22Rv1 (cell line): ENCODE data around the gene ADGRD1.

Experiments used
- H3K27ac ChIP-seq: fragments of 450-650 bp; 2 replicates; pipeline ENCODE4 v1.5.1; 2017
- CTCF ChIP-seq: fragments of 450-650 bp; IDR thresholded peaks from 2 replicates; pipeline ENCODE4 v1.5.1; 2017; ENCODE audit warnings: mild to moderate bottlenecking
- ZFX ChIP-seq: fragments of 450-650 bp; IDR thresholded peaks from 2 replicates; pipeline ENCODE4 v1.6.1; 2017; ENCODE audit warnings: antibody characterized with exemption, borderline replicate concordance

The ADGRD1 gene

DNA sequence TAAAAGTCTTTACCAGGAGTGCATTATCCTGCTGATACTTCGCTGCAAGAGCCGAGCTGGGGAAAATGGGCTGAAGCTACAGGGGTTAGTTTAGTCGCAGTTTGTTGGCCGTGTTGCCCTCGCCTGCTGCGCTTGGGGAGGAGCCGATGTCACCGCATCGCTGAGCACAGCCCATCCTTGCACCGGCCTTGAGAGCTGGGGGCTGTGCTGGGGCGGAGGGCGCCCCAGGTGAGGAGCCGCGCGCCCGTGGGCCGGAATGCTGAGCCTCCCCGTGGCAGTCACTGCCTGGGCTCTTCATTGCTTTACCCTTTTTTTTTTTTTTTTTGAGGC, 50.0 kb downstream of the ADGRD1 start:
- no peak overlapping the region for H3K27ac ChIP-seq
- TF ChIP-seq CTCF (no peak), ZFX (no peak)

DNA sequence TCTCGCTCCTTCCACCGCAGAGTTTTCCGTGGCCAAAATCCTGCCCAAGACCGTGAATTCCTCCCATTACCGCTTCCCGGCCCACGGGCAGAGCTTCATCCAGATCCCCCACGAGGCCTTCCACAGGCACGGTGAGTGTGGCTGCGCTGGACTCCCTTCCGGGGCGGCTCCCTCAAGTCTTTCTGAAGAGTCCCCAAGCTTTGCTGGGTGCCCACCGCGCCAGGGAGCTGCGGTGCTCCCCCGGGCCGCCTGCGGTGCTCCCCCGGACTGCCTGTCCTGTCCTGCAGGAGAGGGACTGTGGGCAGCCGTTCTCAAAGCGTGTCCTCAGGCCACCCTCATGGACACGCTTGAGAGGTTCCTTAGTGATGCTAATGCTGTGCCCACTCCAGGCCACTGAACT, 50.5 kb downstream of the ADGRD1 start:
- no peak overlapping the region for H3K27ac ChIP-seq
- TF ChIP-seq CTCF = no peak
- TF ChIP-seq ZFX = no peak

DNA sequence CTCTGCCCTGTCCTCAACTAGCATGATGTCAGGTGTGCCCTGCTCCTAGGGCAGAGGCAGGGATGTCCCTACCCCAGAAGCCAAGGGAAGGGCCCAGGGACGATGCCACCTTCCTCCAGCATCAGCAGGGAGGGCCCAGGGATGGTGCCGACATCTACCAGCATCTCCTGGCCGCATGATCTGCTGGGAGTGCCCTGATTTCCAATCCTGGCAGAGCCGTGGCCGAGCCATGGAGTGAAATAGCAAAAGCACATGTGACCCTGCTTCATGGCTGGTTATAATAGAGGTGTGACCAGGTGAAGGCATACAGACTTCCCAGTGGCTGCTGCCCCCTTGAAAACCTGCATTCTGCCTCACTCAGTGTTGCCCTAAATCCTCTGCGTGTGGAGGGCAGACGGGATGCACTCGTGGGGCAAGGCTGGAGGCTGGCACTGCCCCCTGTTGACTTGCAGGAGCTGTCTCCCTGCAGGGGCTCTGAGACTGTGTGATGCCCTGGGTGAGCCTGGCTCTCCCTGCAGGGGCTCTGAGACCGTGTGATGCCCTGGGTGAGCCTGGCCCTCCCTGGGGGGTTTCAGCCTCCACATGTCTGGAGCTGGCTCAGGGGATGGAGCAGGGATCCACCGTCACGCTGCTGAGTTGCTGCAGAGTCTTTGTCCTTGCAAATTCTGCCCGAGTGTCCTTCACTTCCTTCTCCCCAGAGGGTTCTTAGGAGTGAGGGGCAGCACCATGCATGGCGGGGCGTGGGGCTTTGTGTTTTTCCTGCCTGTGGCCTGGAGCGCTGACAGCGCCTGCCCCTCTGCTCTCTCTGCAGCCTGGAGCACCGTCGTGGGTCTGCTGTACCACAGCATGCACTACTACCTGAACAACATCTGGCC, 51.7 kb downstream of the ADGRD1 start:
- H3K27ac ChIP-seq = no peak overlapping the region
- TF ChIP-seq ZFX (no peak), CTCF (0 out of 2 replicates have a peak, but pooled peaks have one; percentile 7)

- no peak for TF ChIP-seq ZFX
- TF ChIP-seq CTCF = no peak
Measured at GRCh38 chr12:131006036-131006735, 52.5 kb downstream of the ADGRD1 start.

DNA sequence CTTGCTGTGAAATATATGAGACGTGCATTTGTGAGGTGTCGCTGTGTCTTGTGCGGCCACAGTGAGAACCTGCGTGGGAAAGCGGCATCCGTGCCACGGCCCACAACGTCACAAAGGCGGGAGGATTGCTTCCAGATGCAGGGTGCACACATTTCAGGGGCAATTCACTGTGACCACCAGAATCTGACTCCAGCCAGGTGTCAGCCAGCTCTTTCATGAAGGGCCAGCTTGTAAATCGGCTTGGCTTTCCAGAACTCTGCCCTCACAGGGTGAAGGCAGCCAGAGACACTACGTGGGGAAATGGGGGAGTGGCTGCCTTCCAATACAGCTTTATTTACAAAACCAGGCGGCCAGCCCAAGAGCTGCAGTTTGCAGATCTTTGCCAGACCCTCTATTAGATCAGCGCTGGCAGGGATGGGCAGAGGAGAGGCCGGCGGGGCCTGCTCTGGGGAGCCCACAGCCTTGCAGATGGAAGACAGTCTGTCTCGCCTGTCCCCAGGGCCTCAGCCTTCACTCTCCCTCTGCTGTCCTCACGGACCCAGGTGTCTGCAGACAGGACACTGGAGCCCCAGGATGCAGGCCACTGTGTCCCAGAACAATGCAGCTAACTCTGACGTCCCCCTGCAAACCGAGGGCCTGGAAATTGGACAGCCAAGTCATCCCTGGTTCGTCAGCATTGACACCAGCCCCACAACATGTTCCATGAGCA, 53.5 kb downstream of the ADGRD1 start:
- no peak overlapping the region for H3K27ac ChIP-seq
- TF ChIP-seq ZFX (no peak), CTCF (no peak)

More at GRCh38 chr12:131006036-131006735, 52.5 kb downstream of the ADGRD1 start:
- no peak overlapping the region for H3K27ac ChIP-seq

DNA sequence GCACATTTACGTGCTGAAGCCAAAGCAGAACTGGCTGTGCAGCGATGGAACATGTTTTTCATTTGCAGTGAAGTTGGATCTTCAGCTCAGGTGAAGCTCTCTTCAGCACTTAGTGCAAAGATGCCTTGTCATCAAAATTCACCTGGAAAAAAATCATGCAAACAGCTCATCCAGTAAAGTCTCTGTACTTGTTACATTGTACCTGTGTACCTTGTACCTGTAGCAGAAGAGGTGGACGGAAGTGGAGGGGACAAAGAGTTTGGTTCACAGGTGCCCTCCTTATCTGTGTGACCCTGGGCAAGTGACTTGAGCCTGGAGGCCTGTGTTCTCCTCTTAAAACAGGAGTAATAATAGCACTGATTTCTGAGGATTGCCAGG, 54.0 kb downstream of the ADGRD1 start:
- H3K27ac ChIP-seq = no peak overlapping the region
- no peak for TF ChIP-seq CTCF
- no peak for TF ChIP-seq ZFX
